ENCODE measurements around the gene MTMR6.
A peak's percentile ranks its signal among the peaks of the same experiment; 100 is the strongest.

DNA sequence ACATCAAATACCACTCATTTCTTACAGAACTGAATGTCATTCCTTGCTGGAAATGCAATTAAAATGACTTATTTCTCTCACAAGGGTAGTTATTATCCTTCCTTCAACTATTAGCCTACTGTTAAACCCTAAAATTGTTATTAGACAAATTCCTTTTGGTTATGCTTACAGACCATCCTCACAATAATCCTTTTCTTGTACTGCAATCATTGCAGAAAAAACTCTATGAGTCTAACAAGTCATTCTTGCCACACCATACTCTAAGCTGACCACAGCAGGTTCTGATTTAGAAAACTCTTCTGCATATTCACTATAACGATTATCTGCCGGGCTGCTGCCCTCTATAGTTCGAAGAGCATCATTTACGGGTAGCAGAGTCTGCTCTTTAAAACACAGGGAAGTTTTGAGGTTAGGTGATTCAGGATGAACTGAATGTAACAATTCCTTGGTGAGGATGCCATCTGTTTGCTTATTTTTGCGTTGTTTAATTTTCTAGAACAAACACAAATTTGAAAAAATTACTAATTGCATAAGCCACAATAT lies 38.2 kb downstream of the MTMR6 start:
- TF ChIP-seq, protein P1, sequence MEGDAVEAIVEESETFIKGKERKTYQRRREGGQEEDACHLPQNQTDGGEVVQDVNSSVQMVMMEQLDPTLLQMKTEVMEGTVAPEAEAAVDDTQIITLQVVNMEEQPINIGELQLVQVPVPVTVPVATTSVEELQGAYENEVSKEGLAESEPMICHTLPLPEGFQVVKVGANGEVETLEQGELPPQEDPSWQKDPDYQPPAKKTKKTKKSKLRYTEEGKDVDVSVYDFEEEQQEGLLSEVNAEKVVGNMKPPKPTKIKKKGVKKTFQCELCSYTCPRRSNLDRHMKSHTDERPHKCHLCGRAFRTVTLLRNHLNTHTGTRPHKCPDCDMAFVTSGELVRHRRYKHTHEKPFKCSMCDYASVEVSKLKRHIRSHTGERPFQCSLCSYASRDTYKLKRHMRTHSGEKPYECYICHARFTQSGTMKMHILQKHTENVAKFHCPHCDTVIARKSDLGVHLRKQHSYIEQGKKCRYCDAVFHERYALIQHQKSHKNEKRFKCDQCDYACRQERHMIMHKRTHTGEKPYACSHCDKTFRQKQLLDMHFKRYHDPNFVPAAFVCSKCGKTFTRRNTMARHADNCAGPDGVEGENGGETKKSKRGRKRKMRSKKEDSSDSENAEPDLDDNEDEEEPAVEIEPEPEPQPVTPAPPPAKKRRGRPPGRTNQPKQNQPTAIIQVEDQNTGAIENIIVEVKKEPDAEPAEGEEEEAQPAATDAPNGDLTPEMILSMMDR (IDR thresholded peaks at IDR 0.05; ENCODE audit: low read length): peak; percentile 69
- TF ChIP-seq EZH2 (IDR thresholded peaks at IDR 0.05; ENCODE audit: borderline replicate concordance, low read length): no peak

Measured in OCI-LY1 (cell line).